Measurements from ENCODE around the gene RUFY3.

The RUFY3 gene

DNA sequence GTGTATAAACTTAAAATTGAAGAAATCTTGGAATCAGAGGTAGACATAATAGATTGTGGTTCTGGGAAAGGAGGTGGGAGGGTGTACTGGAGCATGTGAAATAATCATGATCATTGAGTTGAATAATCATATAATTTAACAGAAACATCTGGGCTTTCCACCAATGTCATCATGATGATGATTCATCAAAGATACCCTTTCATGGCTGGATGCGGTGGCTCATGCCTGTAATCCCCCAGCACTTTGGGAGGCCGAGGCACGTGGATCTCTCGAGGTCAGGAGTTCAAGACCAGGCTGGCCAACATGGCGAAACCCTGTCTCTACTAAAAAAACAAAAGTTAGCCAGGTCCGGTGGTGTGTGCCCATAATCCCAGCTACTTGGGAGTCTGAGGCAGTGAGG, 6.7 kb upstream of the RUFY3 start:
- Histone ChIP-seq H3K27ac (replicated peaks) (no peak overlapping the region), H3K4me3 (replicated peaks; ENCODE audit: insufficient read depth, low read length) (no peak overlapping the region), H3K27me3 (ENCODE audit: insufficient read depth, poor library complexity, severe bottlenecking) (no peaks in the 10 kb centered on the region)
- TF ChIP-seq, protein P1, sequence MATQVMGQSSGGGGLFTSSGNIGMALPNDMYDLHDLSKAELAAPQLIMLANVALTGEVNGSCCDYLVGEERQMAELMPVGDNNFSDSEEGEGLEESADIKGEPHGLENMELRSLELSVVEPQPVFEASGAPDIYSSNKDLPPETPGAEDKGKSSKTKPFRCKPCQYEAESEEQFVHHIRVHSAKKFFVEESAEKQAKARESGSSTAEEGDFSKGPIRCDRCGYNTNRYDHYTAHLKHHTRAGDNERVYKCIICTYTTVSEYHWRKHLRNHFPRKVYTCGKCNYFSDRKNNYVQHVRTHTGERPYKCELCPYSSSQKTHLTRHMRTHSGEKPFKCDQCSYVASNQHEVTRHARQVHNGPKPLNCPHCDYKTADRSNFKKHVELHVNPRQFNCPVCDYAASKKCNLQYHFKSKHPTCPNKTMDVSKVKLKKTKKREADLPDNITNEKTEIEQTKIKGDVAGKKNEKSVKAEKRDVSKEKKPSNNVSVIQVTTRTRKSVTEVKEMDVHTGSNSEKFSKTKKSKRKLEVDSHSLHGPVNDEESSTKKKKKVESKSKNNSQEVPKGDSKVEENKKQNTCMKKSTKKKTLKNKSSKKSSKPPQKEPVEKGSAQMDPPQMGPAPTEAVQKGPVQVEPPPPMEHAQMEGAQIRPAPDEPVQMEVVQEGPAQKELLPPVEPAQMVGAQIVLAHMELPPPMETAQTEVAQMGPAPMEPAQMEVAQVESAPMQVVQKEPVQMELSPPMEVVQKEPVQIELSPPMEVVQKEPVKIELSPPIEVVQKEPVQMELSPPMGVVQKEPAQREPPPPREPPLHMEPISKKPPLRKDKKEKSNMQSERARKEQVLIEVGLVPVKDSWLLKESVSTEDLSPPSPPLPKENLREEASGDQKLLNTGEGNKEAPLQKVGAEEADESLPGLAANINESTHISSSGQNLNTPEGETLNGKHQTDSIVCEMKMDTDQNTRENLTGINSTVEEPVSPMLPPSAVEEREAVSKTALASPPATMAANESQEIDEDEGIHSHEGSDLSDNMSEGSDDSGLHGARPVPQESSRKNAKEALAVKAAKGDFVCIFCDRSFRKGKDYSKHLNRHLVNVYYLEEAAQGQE (IDR thresholded peaks at IDR 0.05; ENCODE audit: insufficient replicate concordance, low read depth), result no peak
- no peak for TF ChIP-seq GABPA (IDR thresholded peaks at IDR 0.05; ENCODE audit: low read depth)
- TF ChIP-seq POLR2AphosphoS5 (IDR thresholded peaks at IDR 0.05; ENCODE audit: low read depth), result no peak
- no peak for TF ChIP-seq SPI1 (IDR thresholded peaks at IDR 0.05; ENCODE audit: borderline replicate concordance, low read depth)
- TF ChIP-seq, protein P2, sequence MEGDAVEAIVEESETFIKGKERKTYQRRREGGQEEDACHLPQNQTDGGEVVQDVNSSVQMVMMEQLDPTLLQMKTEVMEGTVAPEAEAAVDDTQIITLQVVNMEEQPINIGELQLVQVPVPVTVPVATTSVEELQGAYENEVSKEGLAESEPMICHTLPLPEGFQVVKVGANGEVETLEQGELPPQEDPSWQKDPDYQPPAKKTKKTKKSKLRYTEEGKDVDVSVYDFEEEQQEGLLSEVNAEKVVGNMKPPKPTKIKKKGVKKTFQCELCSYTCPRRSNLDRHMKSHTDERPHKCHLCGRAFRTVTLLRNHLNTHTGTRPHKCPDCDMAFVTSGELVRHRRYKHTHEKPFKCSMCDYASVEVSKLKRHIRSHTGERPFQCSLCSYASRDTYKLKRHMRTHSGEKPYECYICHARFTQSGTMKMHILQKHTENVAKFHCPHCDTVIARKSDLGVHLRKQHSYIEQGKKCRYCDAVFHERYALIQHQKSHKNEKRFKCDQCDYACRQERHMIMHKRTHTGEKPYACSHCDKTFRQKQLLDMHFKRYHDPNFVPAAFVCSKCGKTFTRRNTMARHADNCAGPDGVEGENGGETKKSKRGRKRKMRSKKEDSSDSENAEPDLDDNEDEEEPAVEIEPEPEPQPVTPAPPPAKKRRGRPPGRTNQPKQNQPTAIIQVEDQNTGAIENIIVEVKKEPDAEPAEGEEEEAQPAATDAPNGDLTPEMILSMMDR (IDR thresholded peaks at IDR 0.05; ENCODE audit: insufficient read depth, low read length), result no peak
- no peak for DNase-seq (ENCODE audit: low read depth in 1 of 2, low spot score in 1 of 2)

DNA sequence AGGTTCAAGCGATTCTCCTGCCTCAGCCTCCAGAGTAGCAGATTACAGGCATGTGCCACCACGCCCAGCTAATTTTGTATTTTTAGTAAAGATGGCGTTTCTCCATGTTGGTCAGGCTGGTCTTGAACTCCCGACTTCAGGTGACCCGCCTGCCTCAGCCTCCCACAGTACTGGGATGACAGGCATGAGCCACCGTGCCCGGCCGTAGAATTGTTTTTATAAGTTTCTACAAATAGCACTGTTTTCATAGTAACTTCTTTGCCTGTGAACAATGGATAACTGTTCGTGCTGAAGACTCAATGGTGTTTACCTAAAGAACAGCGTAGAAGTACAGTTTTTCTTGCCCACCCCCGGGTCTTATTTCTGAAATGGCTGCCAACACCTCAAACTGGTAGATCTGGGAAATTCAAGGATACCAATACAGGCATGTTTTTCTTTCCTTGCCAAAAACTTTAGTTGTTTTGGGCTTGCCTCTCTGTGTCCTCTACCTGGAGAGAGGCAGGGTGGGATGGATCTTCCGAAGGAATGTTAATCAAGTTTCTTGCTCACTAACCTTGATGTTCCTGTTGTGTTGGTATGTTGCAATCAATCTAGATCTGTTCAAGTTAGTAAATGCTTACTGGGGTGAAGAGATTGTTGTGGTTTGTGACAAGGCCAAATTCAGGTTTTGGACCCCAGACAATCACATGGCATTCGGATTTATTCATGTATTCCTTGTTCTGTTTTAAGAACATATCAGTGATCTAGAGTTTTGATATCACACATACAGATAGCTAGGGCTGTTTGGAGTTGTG, 2.8 kb upstream of the RUFY3 start:
- no peak overlapping the region for H3K4me3 ChIP-seq (replicated peaks; ENCODE audit: insufficient read depth, low read length)
- H3K27ac ChIP-seq (replicated peaks), result no peak overlapping the region
- DNase-seq (ENCODE audit: low read depth in 1 of 2, low spot score in 1 of 2), result no peak
- TF ChIP-seq GABPA (IDR thresholded peaks at IDR 0.05; ENCODE audit: low read depth) (no peak), POLR2AphosphoS5 (IDR thresholded peaks at IDR 0.05; ENCODE audit: low read depth) (no peak), SPI1 (IDR thresholded peaks at IDR 0.05; ENCODE audit: borderline replicate concordance, low read depth) (no peak)
- TF ChIP-seq, protein P2 (IDR thresholded peaks at IDR 0.05; ENCODE audit: insufficient read depth, low read length), result no peak
- TF ChIP-seq, protein P1 (IDR thresholded peaks at IDR 0.05; ENCODE audit: insufficient replicate concordance, low read depth), result no peak
- H3K27me3 ChIP-seq (ENCODE audit: insufficient read depth, poor library complexity, severe bottlenecking), result no peaks in the 10 kb centered on the region

DNA sequence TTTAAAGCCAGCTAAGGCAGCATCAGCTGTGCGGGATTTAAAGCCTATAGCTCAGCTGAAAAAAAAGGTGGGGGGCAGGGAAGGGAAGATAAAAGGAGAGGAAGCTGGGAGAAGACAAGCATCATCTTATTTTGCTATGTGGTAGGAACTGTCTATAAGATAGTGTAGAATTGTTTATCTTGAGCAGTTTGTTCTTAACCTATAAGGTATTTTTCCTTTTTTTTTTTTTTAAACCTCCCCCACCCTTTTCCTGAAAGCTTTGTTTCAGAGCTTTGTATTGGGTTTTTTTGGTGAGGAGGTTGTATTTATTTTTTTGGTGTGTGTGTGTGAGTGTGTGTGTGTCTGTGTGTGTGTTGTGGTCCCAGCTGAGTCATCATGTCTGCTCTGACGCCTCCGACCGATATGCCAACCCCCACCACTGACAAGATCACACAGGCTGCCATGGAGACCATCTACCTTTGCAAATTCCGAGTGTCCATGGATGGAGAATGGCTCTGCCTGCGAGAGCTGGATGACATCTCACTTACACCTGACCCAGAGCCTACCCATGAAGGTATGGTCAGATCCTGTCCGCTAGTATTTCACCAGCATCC, 531 bp downstream of the RUFY3 start:
- H3K4me3 ChIP-seq (replicated peaks; ENCODE audit: insufficient read depth, low read length), result no peak overlapping the region

More for the DNA sequence above, 531 bp downstream of the RUFY3 start:
- DNase-seq (ENCODE audit: low read depth in 1 of 2, low spot score in 1 of 2), result no peak
- Histone ChIP-seq H3K27ac (replicated peaks) (no peak overlapping the region), H3K27me3 (ENCODE audit: insufficient read depth, poor library complexity, severe bottlenecking) (no peaks in the 10 kb centered on the region)
- TF ChIP-seq GABPA (IDR thresholded peaks at IDR 0.05; ENCODE audit: low read depth), result no peak
- no peak for TF ChIP-seq POLR2AphosphoS5 (IDR thresholded peaks at IDR 0.05; ENCODE audit: low read depth)
- TF ChIP-seq, protein P1 (IDR thresholded peaks at IDR 0.05; ENCODE audit: insufficient replicate concordance, low read depth), result no peak
- TF ChIP-seq, protein P2 (IDR thresholded peaks at IDR 0.05; ENCODE audit: insufficient read depth, low read length), result no peak
- TF ChIP-seq SPI1 (IDR thresholded peaks at IDR 0.05; ENCODE audit: borderline replicate concordance, low read depth), result no peak
